ENCODE data around the gene GUCD1. TPM values are rescaled to one million over a fixed set of nuclear protein-coding genes. Genes with fewer than 3 reads are reported as not detected.
"Not testable (repeated sequence)": the region's sequence is repeated elsewhere in the genome, so short reads cannot be mapped to it uniquely, and the experiment has no call there.

GUCD1 gene
- total RNA-seq (2014; rRNA removed; shearing (Covaris generic)), result 44.8 and 55.8 TPM in 2 replicates
- 57.0 and 84.8 TPM in 2 replicates for polyA plus RNA-seq (2014; cell fraction: nucleus; rRNA removed)

DNA sequence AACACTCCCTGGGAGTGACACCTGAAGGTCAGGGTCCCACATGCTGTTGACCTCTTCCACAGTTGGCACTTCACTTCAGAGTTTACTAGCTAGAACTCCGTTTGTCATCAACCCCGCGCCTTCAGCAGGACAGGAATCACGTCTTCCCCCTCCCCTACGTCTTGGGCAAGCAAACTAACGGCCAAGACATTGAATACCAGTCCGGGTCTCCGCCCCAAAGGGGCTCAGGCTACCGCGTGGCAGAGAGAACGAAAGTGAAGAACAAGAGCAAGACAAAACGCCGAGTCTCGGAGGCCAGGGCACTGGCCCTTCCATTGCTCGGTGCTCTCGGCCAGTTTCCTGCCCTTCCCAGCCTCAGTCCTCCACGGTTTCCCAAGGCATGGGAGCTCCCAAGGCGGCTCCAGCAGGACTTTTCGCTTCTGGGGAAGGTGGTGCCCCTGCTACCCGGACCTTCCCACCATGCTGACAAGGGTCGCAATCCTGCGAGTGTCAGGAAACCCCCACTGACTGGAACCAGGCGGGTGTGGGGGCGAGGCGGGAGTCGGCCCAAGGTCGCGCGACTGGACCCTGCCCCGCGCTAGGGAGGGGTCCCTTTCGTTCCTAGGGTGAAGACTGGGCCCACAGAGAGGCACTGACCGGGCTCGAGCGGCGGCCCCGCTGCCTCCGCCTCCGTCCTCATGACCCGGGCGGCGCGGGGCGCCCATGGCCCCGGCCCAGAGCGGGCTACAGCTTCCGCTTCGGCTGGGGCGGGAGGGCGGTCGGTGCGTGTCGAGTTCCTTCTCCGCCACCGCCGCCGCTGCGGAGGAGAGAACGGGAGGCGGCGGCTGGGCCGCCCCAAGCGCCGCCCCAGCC is at the start of gene GUCD1:
Gene GUCD1, minus strand, starts transcription at position 826 of the 852 bp plus-strand sequence. Its CDS starts 147 bp downstream, at position 679.
- DNase-seq (ENCODE audit: extremely low read depth, low read depth), result no peak

DNA sequence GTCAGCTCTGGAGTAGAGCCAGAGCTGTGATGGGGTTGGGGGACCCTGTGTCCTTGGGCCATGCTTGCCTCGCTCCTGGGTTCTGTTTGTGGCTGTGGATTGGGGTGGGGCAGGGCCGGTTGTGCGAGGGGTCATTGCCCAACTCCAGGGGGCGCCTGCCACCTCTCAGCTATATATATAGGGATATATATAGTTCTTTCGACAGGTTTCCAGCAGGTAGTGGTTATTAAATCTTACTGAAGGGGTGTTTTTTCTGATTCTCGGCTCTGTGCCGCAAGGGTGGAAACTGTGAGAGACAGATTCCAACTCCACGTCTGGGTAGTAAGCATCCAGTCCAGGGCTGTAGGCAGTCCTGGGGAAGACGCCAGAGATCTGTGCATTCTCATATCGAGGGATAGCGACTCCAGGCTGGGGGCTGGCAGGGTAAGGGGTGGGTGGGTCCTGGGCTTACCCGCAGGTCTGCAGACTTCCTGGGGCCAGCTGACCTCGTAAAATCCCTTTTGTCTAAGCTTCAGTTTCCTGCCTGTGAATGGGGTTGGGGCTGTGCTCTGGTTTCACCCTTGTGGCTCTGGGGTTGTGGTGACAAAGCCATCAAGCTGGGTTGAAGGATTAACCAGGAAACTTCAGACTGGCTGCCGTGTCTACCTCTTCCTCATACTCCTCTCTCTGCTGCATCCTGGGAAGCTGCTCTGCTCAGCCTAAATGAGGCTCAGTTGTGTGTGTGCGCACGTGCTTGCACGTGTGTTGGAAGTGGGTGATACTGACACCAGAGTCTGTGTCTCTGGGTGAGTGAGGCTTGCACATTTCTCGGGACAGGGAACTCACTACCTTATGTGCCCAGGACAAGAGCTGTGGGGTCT is 49.1 kb upstream of the GUCD1 start:
- DNase-seq (ENCODE audit: extremely low read depth, low read depth), result not testable (repeated sequence)

DNA sequence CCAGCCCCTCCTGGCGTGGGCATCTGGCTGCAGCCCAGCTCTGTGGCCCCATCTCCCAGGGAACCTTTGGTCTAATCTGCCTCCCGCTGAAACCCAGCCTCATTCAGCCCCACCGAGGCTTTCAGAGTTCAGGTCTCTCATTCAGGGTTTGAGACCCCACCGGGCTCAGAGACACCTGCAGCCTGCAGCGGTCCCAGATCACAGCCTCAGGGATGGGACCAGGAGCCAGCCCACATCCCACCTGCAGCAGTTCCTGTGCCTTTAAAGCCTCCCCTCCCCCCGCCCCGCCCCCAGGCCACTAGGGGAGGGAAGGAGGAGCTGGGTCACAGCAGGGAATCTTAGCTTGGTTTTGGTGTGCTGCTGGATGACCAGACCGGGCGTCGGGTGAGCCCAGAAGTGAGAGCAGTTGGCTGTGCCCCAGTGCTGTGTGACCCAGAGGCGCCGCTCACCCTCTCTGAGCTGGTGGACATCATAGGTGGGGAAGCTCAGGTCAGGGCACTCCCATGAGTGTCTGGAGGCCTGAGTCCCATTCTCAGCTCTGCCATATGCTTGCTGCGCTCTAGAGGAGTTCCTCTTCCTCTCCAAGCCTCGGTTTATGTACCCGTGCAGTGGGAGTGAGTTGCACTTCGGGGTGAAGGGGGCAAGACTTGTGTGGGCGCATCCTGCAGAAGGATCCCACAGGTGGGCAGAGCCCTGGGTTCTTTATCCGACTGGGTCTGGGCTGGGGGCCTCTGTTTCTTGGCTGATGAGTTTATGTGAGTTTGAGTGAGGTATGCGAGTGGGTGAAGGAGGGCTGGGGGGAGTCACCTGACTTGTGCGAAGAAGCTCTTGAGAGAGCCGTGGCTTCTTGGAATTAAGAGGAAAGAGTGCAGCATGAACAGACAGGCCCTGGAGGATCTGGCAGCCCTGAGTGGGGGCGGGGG is 48.2 kb upstream of the GUCD1 start, which contains the start of gene GGT1:
Gene GGT1, plus strand, starts transcription at position 347 of the 923 bp plus-strand sequence. CDS start 7,889 bp downstream, outside the sequence.
- not testable (repeated sequence) for DNase-seq (ENCODE audit: extremely low read depth, low read depth)

DNA sequence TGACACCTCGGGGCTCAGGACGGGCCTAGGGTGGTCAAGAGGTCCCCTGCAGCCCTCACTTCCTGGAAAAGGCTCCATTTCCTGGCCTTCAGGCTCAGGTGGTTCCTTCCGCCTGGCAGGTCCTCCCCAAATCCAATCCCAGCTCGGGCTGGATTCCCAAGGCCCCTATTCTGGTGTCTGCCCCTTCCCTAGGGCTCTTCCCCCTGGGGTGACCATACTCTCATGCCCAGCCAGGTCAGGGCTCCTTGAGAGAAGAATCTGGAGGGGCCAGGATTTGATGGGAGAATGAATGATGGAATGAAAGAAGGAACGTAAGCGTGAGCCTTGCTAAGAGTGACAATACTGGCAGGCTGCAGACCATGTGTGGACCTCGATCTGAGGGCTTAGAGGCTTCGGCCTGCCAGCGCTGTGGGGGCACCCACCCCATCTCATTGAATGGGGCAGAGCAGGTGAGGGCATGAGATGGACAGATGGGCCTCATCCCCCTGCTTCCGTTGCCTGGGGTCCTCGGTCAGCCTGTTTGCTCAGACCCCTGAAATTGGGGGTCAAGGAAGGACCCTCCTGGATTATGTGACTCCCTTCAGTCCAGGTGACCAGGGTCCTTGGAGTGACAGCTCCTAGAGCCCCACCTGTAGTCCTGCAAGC is 47.3 kb upstream of the GUCD1 start:
- not testable (repeated sequence) for DNase-seq (ENCODE audit: extremely low read depth, low read depth)

DNA sequence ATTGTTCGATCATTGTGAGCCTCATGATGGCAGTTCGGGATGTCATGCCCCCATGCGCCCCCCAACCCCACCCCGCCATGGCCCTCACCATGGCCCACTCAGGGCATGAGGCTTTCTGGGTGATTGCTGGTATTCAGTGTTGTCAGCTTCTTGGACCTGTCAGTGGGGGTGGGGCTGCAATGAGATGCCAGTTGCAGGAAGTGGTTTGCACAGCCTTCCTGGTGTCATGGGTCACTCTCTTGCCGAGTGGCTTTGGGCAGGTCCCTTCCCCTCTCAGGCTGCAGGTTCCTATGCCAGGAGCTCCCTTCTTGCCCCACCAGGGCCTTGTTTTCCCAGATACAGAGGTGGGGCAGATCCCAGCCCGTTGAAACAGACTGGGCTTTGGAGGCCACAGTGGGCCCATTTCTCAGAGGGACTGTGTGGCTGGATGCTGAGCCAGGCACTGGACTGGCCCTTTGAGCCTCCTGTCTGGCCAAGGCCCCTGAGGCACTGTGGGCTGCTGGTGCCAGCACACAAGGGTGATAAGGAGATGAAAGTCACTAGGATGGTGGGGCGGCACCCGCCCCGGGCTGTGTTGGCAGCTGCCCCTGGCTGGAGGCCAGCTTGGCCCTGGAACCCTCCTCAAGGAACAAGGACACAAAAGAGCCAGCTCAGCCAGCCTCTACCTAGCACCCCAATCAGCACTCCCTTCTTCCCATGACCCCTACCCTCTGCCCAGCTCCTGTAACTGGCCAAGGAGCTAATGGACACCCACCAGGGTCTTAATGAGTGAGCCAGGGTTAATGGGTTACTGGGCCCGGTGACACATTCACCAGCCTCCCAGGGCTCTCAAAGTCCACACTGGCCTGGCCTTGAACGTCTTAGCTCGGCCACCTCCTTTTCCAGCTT is 46.5 kb upstream of the GUCD1 start:
- DNase-seq (ENCODE audit: extremely low read depth, low read depth), result no peak

DNA sequence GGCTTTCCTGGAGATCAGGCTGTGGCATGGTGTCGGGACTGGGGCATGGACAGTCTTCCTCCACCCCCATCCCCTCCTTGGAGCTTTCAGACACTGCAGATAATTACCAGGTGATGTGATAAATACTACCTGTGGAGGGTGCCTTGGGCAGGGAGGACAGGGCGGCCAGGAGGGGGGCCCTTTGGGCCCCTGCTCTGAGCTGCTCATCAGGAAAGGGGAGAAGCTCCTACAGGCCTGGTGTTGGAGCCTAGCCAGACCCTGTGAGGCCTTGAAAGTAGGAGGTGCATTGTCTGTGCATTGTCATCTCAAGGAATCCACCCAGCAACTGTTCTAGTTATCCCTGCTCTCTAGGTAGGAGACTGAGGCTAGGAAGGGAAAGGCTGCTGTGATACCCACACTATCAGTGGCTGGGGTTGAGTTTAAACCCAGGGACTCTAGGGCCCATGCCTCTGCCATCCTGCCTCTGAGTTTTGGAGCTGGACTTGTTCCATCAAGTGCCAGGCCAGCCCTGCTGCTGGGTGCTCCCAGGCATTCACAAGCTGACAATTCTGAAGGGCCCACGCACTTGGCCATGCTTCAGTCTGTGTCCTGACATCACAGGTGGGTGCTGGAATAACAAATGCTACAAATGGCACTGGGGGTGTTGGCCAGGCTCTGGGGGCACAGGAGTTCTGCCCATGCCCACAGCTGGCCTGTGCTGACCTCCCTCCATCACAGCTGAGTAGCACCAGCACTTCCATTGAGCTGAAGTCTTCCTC is 45.2 kb upstream of the GUCD1 start:
- not testable (repeated sequence) for DNase-seq (ENCODE audit: extremely low read depth, low read depth)

DNA sequence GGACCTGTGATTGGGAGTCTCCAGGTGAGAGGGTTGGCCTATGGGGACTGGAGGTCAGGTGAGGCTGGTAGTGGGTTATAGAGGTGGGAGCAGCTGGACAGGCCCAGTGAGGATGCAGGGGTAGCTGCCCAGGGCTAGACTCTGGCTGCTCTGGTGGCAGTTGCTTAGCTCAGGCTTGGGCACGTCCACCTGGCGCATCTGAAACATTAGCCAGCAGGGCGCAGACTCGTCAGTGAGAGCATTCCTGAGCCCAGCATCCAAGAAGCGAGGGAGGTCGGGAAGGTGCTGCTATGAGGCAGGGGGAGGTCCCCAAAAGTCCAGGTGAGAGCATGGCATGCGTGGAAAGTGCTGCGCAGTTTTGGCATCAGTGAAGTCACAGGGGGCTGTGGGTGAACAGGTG is 44.6 kb upstream of the GUCD1 start:
- no peak for DNase-seq (ENCODE audit: extremely low read depth, low read depth)

DNA sequence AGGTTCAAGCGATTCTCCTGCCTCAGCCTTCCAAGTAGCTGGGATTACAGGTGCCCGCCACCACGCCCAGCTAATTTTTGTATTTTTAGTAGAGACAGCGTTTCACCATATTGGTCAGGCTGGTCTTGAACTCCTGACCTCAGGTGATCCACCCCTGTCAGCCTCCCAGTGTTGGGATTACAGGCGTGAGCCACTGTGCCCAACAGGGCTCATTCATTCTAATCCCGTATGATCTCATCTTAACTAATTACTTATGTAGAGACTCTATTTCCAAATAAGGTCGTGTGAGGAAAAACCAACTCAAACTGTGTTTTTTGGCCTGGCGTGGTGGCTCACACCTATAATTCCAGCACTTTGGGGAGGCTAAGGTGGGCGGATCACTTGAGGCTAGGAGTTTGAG is 42.1 kb upstream of the GUCD1 start:
- not testable (repeated sequence) for DNase-seq (ENCODE audit: extremely low read depth, low read depth)

DNA sequence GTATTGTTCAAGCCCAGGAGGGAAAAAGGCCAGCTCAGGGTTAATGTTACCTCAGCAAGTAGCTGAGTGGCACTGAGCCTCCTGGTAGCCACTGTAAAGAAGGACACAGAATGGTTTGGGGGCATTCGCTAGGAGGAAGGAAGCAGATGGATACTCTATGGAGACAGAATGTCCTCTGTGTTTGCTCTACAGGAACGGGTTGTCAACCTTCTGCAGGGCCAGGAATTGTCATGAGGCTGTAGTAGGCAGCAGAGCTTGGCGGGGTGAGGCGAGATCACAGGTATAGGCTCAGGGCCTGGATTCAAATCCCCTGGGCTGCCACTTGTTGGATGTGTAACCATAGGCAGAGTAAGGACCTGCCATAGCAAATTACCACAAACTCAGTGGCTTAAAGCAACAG is 40.9 kb upstream of the GUCD1 start:
- no peak for DNase-seq (ENCODE audit: extremely low read depth, low read depth)

DNA sequence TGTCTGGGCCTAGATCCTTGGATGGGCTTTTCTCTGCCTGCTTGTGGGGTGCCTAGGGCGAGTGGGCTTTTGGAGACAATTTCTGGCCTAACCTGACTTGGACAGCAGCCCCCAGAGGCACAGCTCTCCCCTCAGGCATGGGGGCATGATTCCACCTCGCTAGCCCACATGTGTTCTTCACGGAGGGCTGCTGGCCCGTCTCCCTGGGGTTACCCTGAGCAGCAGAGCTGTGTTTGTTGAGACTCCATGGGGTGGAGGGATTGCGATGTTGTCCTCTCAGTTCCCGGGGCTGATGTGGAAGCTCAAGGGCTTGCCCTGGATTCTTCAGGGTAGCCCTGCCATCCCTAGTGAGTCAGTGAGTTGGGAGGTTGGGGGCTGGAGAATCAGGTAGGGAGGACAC is 40.3 kb upstream of the GUCD1 start:
- DNase-seq (ENCODE audit: extremely low read depth, low read depth), result no peak

DNA sequence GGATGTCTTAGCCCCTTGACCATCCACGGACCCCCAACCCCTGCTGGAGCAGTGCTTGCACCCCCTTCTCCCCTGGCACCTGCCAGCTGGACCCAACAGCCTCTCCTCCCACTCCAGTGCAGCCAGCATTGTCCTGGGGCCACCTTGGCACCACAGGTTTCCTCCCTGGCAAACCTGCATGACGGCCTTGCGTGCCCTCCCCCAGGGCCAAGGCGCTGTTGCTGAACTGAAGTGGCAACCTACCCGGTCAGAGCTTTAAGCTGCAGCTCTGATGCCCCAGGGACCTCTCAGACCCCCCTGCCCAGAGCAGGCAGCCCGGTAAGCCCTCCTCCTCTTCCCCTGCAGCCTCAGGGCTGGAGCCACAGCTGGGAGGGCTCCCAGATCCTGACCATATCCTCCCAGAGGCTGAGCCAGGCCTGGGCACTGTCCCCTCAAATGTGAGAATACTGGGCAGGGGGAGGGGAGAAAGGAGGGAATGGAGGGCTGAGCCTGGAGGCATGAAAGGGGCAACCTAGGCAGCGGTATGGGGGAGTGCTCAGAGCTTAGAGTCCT is 39.7 kb upstream of the GUCD1 start:
- no peak for DNase-seq (ENCODE audit: extremely low read depth, low read depth)

DNA sequence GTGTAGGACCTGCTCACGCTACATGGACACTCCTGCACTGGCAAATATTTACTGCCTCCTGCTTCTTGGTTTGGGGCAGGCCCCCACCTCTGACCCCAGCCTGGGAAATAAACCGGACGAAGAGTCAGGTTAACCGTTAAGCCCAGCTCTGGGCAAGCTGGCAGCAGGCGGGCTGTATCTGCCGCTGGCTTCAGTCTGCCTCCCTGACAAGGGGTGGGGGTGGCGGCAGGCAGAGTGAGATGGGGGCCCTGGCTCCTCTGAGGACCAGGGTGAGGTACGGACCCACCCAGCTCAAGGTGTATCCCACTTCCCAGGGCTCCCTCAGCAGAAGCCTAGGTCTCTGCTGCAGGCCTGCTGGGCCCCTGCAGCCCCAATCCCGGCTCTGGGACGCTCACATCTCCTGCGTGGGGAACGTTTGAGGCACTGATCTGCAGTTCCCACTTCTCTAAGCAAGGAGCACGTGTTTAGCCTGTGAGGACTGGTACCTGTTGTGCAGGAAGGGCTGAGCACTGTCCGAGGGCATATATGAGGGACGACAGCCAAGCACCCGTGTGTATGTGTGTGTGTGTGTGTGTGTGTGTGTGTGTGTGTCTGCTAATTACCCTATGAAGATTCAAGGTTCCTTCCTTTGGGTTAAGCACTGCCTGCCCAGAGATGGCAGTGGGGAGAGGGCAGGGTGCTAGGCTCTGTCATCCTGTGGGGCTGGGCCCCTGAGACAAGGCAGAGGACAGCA is 39.1 kb upstream of the GUCD1 start:
- DNase-seq (ENCODE audit: extremely low read depth, low read depth), result no peak

DNA sequence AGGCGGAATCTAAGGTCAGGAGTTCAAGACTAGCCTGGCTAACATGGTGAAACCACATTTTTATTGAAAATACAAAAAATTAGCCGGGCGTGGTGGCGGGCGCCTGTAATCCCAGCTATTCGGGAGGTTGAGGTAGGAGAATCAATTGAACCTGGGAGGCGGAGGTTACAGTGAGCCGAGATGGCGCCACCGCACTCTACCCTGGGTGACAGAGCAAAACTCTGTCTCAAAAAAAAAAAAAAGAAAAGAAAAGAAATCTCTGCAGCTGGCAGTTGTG is 38.6 kb upstream of the GUCD1 start:
- not testable (repeated sequence) for DNase-seq (ENCODE audit: extremely low read depth, low read depth)

DNA sequence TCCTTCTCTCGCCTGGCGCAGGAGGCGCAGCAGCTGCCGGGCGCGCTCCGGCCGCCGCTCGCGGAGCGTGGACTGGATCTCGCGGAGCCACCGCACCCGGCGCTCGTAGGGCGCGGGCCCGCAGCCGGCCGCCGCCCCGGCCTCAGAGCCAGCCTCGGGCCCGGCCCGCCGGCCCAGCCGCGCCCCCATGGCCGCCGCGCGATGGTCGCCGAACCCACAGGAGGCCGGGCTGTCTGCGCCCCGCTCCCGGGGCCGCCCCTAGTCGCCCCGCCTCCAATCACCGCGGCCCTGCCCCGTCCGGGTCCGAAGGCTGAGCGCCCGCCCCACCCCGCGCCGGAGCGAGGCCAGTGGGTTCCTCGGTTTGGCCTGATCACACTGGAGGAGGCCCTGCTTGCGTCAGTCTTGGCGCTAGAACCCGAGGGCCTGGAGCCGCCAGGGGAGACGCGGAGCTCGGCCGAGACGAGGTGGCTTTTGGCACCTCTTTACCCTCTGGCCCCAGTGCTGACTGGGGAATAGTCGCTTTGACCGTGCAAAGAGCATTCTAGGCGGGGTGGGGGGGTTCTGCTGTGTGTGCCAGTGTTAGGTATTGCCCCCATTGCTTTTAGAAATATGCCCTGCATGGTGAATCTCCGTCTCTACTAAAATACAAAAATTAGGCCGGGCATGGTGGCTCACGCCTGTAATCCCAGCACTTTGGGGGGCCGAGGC is 38.1 kb upstream of the GUCD1 start, which contains the start of gene LRRC75B:
Gene LRRC75B, minus strand, starts transcription at position 223 of the 708 bp plus-strand sequence. Its CDS starts 34 bp downstream, at position 189.
- peak; percentile 69 for DNase-seq (ENCODE audit: extremely low read depth, low read depth)

DNA sequence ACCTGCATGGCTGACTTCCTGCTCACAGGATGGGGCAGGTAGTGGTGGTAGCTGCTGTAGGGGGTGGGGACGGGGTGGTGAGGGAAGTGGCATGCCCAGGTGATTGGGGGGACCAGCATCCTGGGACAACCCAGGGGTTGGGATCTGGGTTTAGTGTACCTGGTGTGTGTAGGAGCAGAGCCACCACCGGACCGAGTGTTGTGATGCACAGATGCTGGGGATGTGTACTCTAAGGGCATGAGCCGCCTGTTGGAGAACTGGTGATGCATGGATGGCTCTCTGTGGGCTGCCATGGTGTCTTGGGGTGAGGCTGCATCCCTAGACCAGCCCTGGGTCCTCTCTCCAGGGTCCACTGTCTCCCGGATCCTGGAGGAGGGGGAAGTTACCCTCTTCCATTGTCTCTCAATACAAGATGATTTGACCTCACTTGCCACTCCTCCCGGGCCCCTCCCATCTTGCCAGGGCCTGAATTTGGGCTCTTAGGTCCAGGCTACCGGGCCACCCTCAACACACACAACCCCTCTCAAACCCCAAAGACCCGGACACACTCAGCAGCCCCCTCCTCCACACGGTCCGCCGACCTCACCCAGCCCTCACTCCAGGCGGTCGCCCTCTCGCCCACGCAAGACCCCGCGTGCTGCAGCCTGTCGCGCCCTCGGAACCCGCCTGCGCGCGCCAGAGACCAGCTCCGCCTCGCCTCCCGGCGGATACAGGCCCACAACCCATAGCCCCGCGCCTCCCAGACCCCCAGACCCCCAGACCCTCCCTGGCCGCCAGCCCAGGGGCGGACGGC is 37.3 kb upstream of the GUCD1 start:
- DNase-seq (ENCODE audit: extremely low read depth, low read depth), result no peak
